NT2/D1 (cell line): ENCODE results near the gene ILDR2.

Source experiments
- DNase-seq: peaks from one replicate; pipeline ENCODE4 v3.0.0-alpha.2; 2011; ENCODE audit warnings: low read depth, low spot score
- H3K27me3 ChIP-seq: 2 replicates; pipeline ENCODE4 v1.6.0; 2011; ENCODE audit warnings: mild to moderate bottlenecking; ENCODE audit not compliant: insufficient read length, insufficient read depth
- H3K36me3 ChIP-seq: 2 replicates; pipeline ENCODE4 v1.6.1; 2011; ENCODE audit warnings: mild to moderate bottlenecking, low read length, mixed read lengths; ENCODE audit not compliant: insufficient read depth, insufficient read length
- H3K4me1 ChIP-seq: 2 replicates; pipeline ENCODE4 v1.5.1; 2011; ENCODE audit not compliant: insufficient read depth, insufficient read length
- H3K4me3 ChIP-seq: 2 replicates; pipeline ENCODE4 v1.5.1; 2011; ENCODE audit warnings: low read depth; ENCODE audit not compliant: insufficient read length
- H3K9ac ChIP-seq: 2 replicates; pipeline ENCODE4 v1.6.0; 2011; ENCODE audit warnings: low read depth; ENCODE audit not compliant: insufficient read length
- H3K9me3 ChIP-seq: 2 replicates; pipeline ENCODE4 v1.5.1; 2011; ENCODE audit warnings: mild to moderate bottlenecking, low read length; ENCODE audit not compliant: insufficient read depth
- SUZ12 ChIP-seq: IDR thresholded peaks from 2 replicates; pipeline ENCODE4 v1.6.1; 2011; ENCODE audit not compliant: insufficient read length, insufficient read depth; ENCODE audit errors: extremely low read depth
- YY1 ChIP-seq: IDR thresholded peaks from 2 replicates; pipeline ENCODE4 v1.6.1; 2011; ENCODE audit not compliant: insufficient read length, insufficient read depth
- ZNF274 ChIP-seq: IDR thresholded peaks from 2 replicates; pipeline ENCODE4 v1.6.1; 2011; ENCODE audit warnings: mild to moderate bottlenecking, low read depth, low read length

The ILDR2 gene

GRCh38 chr1:166933633-166934032, 41.7 kb downstream of the ILDR2 start:
- no peak for DNase-seq

GRCh38 chr1:166933140-166933539, 42.2 kb downstream of the ILDR2 start:
- H3K9ac ChIP-seq: no peak overlapping the region
- no peaks in the 10 kb centered on the region for H3K9me3 ChIP-seq
- H3K36me3 ChIP-seq: no peaks in the 10 kb centered on the region
- no peaks in the 10 kb centered on the region for H3K4me1 ChIP-seq
- TF ChIP-seq ZNF274 (no peak), YY1 (no peak), SUZ12 (no peak)
- no peaks in the 10 kb centered on the region for H3K27me3 ChIP-seq
- no peak for DNase-seq
- H3K4me3 ChIP-seq: no peak overlapping the region

More at GRCh38 chr1:166933633-166934032, 41.7 kb downstream of the ILDR2 start:
- no peaks in the 10 kb centered on the region for H3K36me3 ChIP-seq
- no peak overlapping the region for H3K9ac ChIP-seq
- H3K4me1 ChIP-seq: no peaks in the 10 kb centered on the region
- no peak overlapping the region for H3K4me3 ChIP-seq
- no peaks in the 10 kb centered on the region for H3K9me3 ChIP-seq
- no peaks in the 10 kb centered on the region for H3K27me3 ChIP-seq
- no peak for TF ChIP-seq YY1
- no peak for TF ChIP-seq ZNF274
- no peak for TF ChIP-seq SUZ12

- Histone ChIP-seq H3K4me1 (peaks cover 2% of the 10 kb centered on the region), H3K36me3 (peaks cover 3% of the 10 kb centered on the region), H3K27me3 (no peaks in the 10 kb centered on the region), H3K9ac (no peak overlapping the region), H3K4me3 (no peak overlapping the region), H3K9me3 (peaks cover 11% of the 10 kb centered on the region; the same call in 1 of the 2 replicates)
- no peak for DNase-seq
- TF ChIP-seq YY1 (no peak), SUZ12 (no peak), ZNF274 (no peak)
These were observed 45.4 kb downstream of the ILDR2 start for GRCh38 chr1:166929911-166930310.

- Histone ChIP-seq H3K4me3 (no peak overlapping the region), H3K9ac (no peak overlapping the region), H3K4me1 (peaks cover 2% of the 10 kb centered on the region), H3K9me3 (peaks cover 11% of the 10 kb centered on the region; the same call in 1 of the 2 replicates), H3K36me3 (peaks cover 3% of the 10 kb centered on the region), H3K27me3 (no peaks in the 10 kb centered on the region)
- TF ChIP-seq YY1: no peak
- DNase-seq: no peak
These were observed 47.6 kb downstream of the ILDR2 start for GRCh38 chr1:166927701-166928100.

GRCh38 chr1:166925810-166926478, 49.4 kb downstream of the ILDR2 start:
- H3K27me3 ChIP-seq: no peaks in the 10 kb centered on the region
- H3K9ac ChIP-seq: no peak overlapping the region
- DNase-seq: peak; percentile 55
- TF ChIP-seq YY1 (no peak), ZNF274 (no peak), SUZ12 (no peak)
- peaks cover 2% of the 10 kb centered on the region for H3K4me1 ChIP-seq
- no peak overlapping the region for H3K4me3 ChIP-seq
- H3K36me3 ChIP-seq: peaks cover 3% of the 10 kb centered on the region
- peaks cover 11% of the 10 kb centered on the region; the same call in 1 of the 2 replicates for H3K9me3 ChIP-seq

- H3K9me3 ChIP-seq: peaks cover 11% of the 10 kb centered on the region; the same call in 1 of the 2 replicates
- H3K4me1 ChIP-seq: peaks cover 2% of the 10 kb centered on the region
- TF ChIP-seq ZNF274: no peak
- TF ChIP-seq YY1: no peak
- no peak for TF ChIP-seq SUZ12
- peaks cover 3% of the 10 kb centered on the region for H3K36me3 ChIP-seq
- no peak overlapping the region for H3K4me3 ChIP-seq
- DNase-seq: no peak
- H3K27me3 ChIP-seq: no peaks in the 10 kb centered on the region
- H3K9ac ChIP-seq: no peak overlapping the region
These were observed 50.4 kb downstream of the ILDR2 start for GRCh38 chr1:166924823-166925541.

- no peaks in the 10 kb centered on the region for H3K4me1 ChIP-seq
- no peak overlapping the region for H3K9ac ChIP-seq
- no peaks in the 10 kb centered on the region; the same call in 1 of the 2 replicates for H3K9me3 ChIP-seq
- no peak for DNase-seq
- H3K27me3 ChIP-seq: no peaks in the 10 kb centered on the region
- peaks cover 2% of the 10 kb centered on the region for H3K36me3 ChIP-seq
- TF ChIP-seq SUZ12: no peak
- no peak for TF ChIP-seq YY1
- TF ChIP-seq ZNF274: no peak
- no peak overlapping the region for H3K4me3 ChIP-seq
These were observed 54.5 kb downstream of the ILDR2 start for GRCh38 chr1:166920561-166921475.
